ENCODE measurements around the gene LAMA2.

LAMA2 gene

GRCh38 chr6:128930321-128930720 lies 47.4 kb downstream of the LAMA2 start:
- no peaks in the 10 kb centered on the region for H3K9me3 ChIP-seq (ENCODE audit: insufficient read depth, low read length)
- no peaks in the 10 kb centered on the region for H3K27me3 ChIP-seq (ENCODE audit: insufficient read depth, insufficient read length)
- no peaks in the 10 kb centered on the region for H3K36me3 ChIP-seq (ENCODE audit: insufficient read depth, insufficient read length, low read length)
- H3K4me3 ChIP-seq (ENCODE audit: insufficient read length, low read depth), result no peak overlapping the region
- DNase-seq (ENCODE audit: low read depth, low spot score), result no peak
- H3K4me1 ChIP-seq (ENCODE audit: insufficient read depth, insufficient read length), result no peaks in the 10 kb centered on the region
- H3K9ac ChIP-seq (ENCODE audit: insufficient read length, low read depth), result no peak overlapping the region
- TF ChIP-seq ZNF274 (IDR thresholded peaks at IDR 0.05; ENCODE audit: low read depth, low read length), result no peak
- no peak for TF ChIP-seq YY1 (IDR thresholded peaks at IDR 0.05; ENCODE audit: insufficient read depth, insufficient read length)
- TF ChIP-seq SUZ12 (IDR thresholded peaks at IDR 0.05; ENCODE audit: extremely low read depth, insufficient read depth, insufficient read length), result no peak

- Histone ChIP-seq H3K4me1 (ENCODE audit: insufficient read depth, insufficient read length) (no peaks in the 10 kb centered on the region), H3K9me3 (ENCODE audit: insufficient read depth, low read length) (no peaks in the 10 kb centered on the region), H3K36me3 (ENCODE audit: insufficient read depth, insufficient read length, low read length) (no peaks in the 10 kb centered on the region), H3K9ac (ENCODE audit: insufficient read length, low read depth) (no peak overlapping the region), H3K4me3 (ENCODE audit: insufficient read length, low read depth) (no peak overlapping the region), H3K27me3 (ENCODE audit: insufficient read depth, insufficient read length) (no peaks in the 10 kb centered on the region)
- TF ChIP-seq ZNF274 (IDR thresholded peaks at IDR 0.05; ENCODE audit: low read depth, low read length) (no peak), YY1 (IDR thresholded peaks at IDR 0.05; ENCODE audit: insufficient read depth, insufficient read length) (no peak), SUZ12 (IDR thresholded peaks at IDR 0.05; ENCODE audit: extremely low read depth, insufficient read depth, insufficient read length) (no peak)
- no peak for DNase-seq (ENCODE audit: low read depth, low spot score)
Observed at GRCh38 chr6:128932061-128932460, 49.1 kb downstream of the LAMA2 start.

- H3K9me3 ChIP-seq (ENCODE audit: insufficient read depth, low read length), result no peaks in the 10 kb centered on the region
- DNase-seq (ENCODE audit: low read depth, low spot score), result no peak
- TF ChIP-seq ZNF274 (IDR thresholded peaks at IDR 0.05; ENCODE audit: low read depth, low read length) (no peak), SUZ12 (IDR thresholded peaks at IDR 0.05; ENCODE audit: extremely low read depth, insufficient read depth, insufficient read length) (no peak), YY1 (IDR thresholded peaks at IDR 0.05; ENCODE audit: insufficient read depth, insufficient read length) (no peak)
- no peaks in the 10 kb centered on the region for H3K27me3 ChIP-seq (ENCODE audit: insufficient read depth, insufficient read length)
- no peak overlapping the region for H3K9ac ChIP-seq (ENCODE audit: insufficient read length, low read depth)
- no peaks in the 10 kb centered on the region for H3K4me1 ChIP-seq (ENCODE audit: insufficient read depth, insufficient read length)
- no peak overlapping the region for H3K4me3 ChIP-seq (ENCODE audit: insufficient read length, low read depth)
- no peaks in the 10 kb centered on the region for H3K36me3 ChIP-seq (ENCODE audit: insufficient read depth, insufficient read length, low read length)
Observed at GRCh38 chr6:128950864-128951263, 67.9 kb downstream of the LAMA2 start.

- H3K27me3 ChIP-seq (ENCODE audit: insufficient read depth, insufficient read length), result no peaks in the 10 kb centered on the region
- DNase-seq (ENCODE audit: low read depth, low spot score), result no peak
- TF ChIP-seq YY1 (IDR thresholded peaks at IDR 0.05; ENCODE audit: insufficient read depth, insufficient read length), result no peak
- no peak for TF ChIP-seq ZNF274 (IDR thresholded peaks at IDR 0.05; ENCODE audit: low read depth, low read length)
- no peak for TF ChIP-seq SUZ12 (IDR thresholded peaks at IDR 0.05; ENCODE audit: extremely low read depth, insufficient read depth, insufficient read length)
- no peak overlapping the region for H3K4me3 ChIP-seq (ENCODE audit: insufficient read length, low read depth)
- no peaks in the 10 kb centered on the region for H3K9me3 ChIP-seq (ENCODE audit: insufficient read depth, low read length)
- no peaks in the 10 kb centered on the region for H3K4me1 ChIP-seq (ENCODE audit: insufficient read depth, insufficient read length)
- no peaks in the 10 kb centered on the region for H3K36me3 ChIP-seq (ENCODE audit: insufficient read depth, insufficient read length, low read length)
- H3K9ac ChIP-seq (ENCODE audit: insufficient read length, low read depth), result no peak overlapping the region
Observed at GRCh38 chr6:128952902-128953301, 70.0 kb downstream of the LAMA2 start.

GRCh38 chr6:128954308-128955043 lies 71.5 kb downstream of the LAMA2 start:
- H3K4me3 ChIP-seq (ENCODE audit: insufficient read length, low read depth), result no peak overlapping the region
- H3K4me1 ChIP-seq (ENCODE audit: insufficient read depth, insufficient read length), result no peaks in the 10 kb centered on the region
- no peaks in the 10 kb centered on the region for H3K36me3 ChIP-seq (ENCODE audit: insufficient read depth, insufficient read length, low read length)
- H3K9me3 ChIP-seq (ENCODE audit: insufficient read depth, low read length), result no peaks in the 10 kb centered on the region
- no peaks in the 10 kb centered on the region for H3K27me3 ChIP-seq (ENCODE audit: insufficient read depth, insufficient read length)
- H3K9ac ChIP-seq (ENCODE audit: insufficient read length, low read depth), result no peak overlapping the region
- DNase-seq (ENCODE audit: low read depth, low spot score), result no peak
- no peak for TF ChIP-seq YY1 (IDR thresholded peaks at IDR 0.05; ENCODE audit: insufficient read depth, insufficient read length)
- no peak for TF ChIP-seq SUZ12 (IDR thresholded peaks at IDR 0.05; ENCODE audit: extremely low read depth, insufficient read depth, insufficient read length)
- no peak for TF ChIP-seq ZNF274 (IDR thresholded peaks at IDR 0.05; ENCODE audit: low read depth, low read length)

- no peaks in the 10 kb centered on the region for H3K27me3 ChIP-seq (ENCODE audit: insufficient read depth, insufficient read length)
- no peak for TF ChIP-seq SUZ12 (IDR thresholded peaks at IDR 0.05; ENCODE audit: extremely low read depth, insufficient read depth, insufficient read length)
- no peak for TF ChIP-seq ZNF274 (IDR thresholded peaks at IDR 0.05; ENCODE audit: low read depth, low read length)
- no peak for TF ChIP-seq YY1 (IDR thresholded peaks at IDR 0.05; ENCODE audit: insufficient read depth, insufficient read length)
- DNase-seq (ENCODE audit: low read depth, low spot score), result no peak
Observed at GRCh38 chr6:128963561-128963960, 80.6 kb downstream of the LAMA2 start.

GRCh38 chr6:128964233-128964755 lies 81.4 kb downstream of the LAMA2 start:
- no peaks in the 10 kb centered on the region for H3K4me1 ChIP-seq (ENCODE audit: insufficient read depth, insufficient read length)
- H3K4me3 ChIP-seq (ENCODE audit: insufficient read length, low read depth), result no peak overlapping the region
- DNase-seq (ENCODE audit: low read depth, low spot score), result no peak
- no peaks in the 10 kb centered on the region for H3K36me3 ChIP-seq (ENCODE audit: insufficient read depth, insufficient read length, low read length)
- no peaks in the 10 kb centered on the region for H3K9me3 ChIP-seq (ENCODE audit: insufficient read depth, low read length)
- no peak overlapping the region for H3K9ac ChIP-seq (ENCODE audit: insufficient read length, low read depth)
- H3K27me3 ChIP-seq (ENCODE audit: insufficient read depth, insufficient read length), result no peaks in the 10 kb centered on the region
- no peak for TF ChIP-seq YY1 (IDR thresholded peaks at IDR 0.05; ENCODE audit: insufficient read depth, insufficient read length)
- TF ChIP-seq SUZ12 (IDR thresholded peaks at IDR 0.05; ENCODE audit: extremely low read depth, insufficient read depth, insufficient read length), result no peak
- TF ChIP-seq ZNF274 (IDR thresholded peaks at IDR 0.05; ENCODE audit: low read depth, low read length), result no peak

More at GRCh38 chr6:128963561-128963960, 80.6 kb downstream of the LAMA2 start:
- no peaks in the 10 kb centered on the region for H3K9me3 ChIP-seq (ENCODE audit: insufficient read depth, low read length)
- no peaks in the 10 kb centered on the region for H3K4me1 ChIP-seq (ENCODE audit: insufficient read depth, insufficient read length)
- H3K9ac ChIP-seq (ENCODE audit: insufficient read length, low read depth), result no peak overlapping the region
- H3K36me3 ChIP-seq (ENCODE audit: insufficient read depth, insufficient read length, low read length), result no peaks in the 10 kb centered on the region
- H3K4me3 ChIP-seq (ENCODE audit: insufficient read length, low read depth), result no peak overlapping the region

Measured in NT2/D1 (cell line).